Trophoblast cell (in vitro differentiated cells and primary cell): ENCODE measurements around the gene AGBL4.

ENCODE experiments used
- DNase-seq, 2 donors: peaks; one replicate each; pipeline ENCODE4 v3.0.0-alpha.2; 2016
- H2AFZ ChIP-seq: 2 replicates; pipeline ENCODE4 v1.6.1; 2013; ENCODE audit warnings: low read length, moderate library complexity, mild to moderate bottlenecking; ENCODE audit not compliant: insufficient read depth, poor library complexity
- H2AK5ac ChIP-seq: 2 replicates; pipeline ENCODE4 v1.6.1; 2013; ENCODE audit warnings: mild to moderate bottlenecking, low read length
- H2BK120ac ChIP-seq: 2 replicates; pipeline ENCODE4 v1.6.1; 2013; ENCODE audit warnings: low read length, mild to moderate bottlenecking, moderate library complexity; ENCODE audit not compliant: insufficient read depth, poor library complexity
- H2BK12ac ChIP-seq: 2 replicates; pipeline ENCODE4 v1.6.1; 2013; ENCODE audit warnings: mild to moderate bottlenecking, low read length, moderate library complexity
- H2BK5ac ChIP-seq: 2 replicates; pipeline ENCODE4 v1.6.1; 2013; ENCODE audit warnings: low read length, low read depth, moderate library complexity, mild to moderate bottlenecking; ENCODE audit not compliant: poor library complexity
- H3K14ac ChIP-seq: 2 replicates; pipeline ENCODE4 v1.6.1; 2013; ENCODE audit warnings: mild to moderate bottlenecking, low read length
- H3K18ac ChIP-seq: 2 replicates; pipeline ENCODE4 v1.6.1; 2013; ENCODE audit warnings: mild to moderate bottlenecking, low read length
- H3K23ac ChIP-seq: 2 replicates; pipeline ENCODE4 v1.6.1; 2013; ENCODE audit warnings: low read length
- H3K27ac ChIP-seq: 2 replicates; pipeline ENCODE4 v1.5.1; 2013; ENCODE audit warnings: low read depth, mild to moderate bottlenecking, inconsistent platforms, low read length, moderate library complexity
- H3K27me3 ChIP-seq: 2 replicates; pipeline ENCODE4 v1.6.1; 2013; ENCODE audit warnings: inconsistent platforms, mild to moderate bottlenecking, low read length, moderate library complexity; ENCODE audit not compliant: insufficient read depth
- H3K36me3 ChIP-seq, 2 experiments: 1 replicate in 1 of 2; 2 replicates in 1 of 2; pipeline ENCODE4 v1.6.1; 2013; ENCODE audit warnings: low read length in 2 of 2, mild to moderate bottlenecking in 2 of 2, moderate library complexity in 1 of 2; ENCODE audit not compliant: insufficient read depth in 2 of 2, control insufficient read depth in 1 of 2
- H3K4ac ChIP-seq: 2 replicates; pipeline ENCODE4 v1.6.1; 2013; ENCODE audit warnings: low read depth, mild to moderate bottlenecking, low read length, moderate library complexity
- H3K4me1 ChIP-seq, 2 experiments: 1 replicate in 1 of 2; 2 replicates in 1 of 2; pipeline ENCODE4 v1.6.1; 2013; ENCODE audit warnings: low read length in 2 of 2, mild to moderate bottlenecking in 2 of 2, moderate library complexity in 1 of 2; ENCODE audit not compliant: insufficient read depth in 2 of 2, control insufficient read depth in 1 of 2
- H3K4me2 ChIP-seq: 2 replicates; pipeline ENCODE4 v1.6.1; 2013; ENCODE audit warnings: inconsistent platforms, mild to moderate bottlenecking, low read length, moderate library complexity
- H3K4me3 ChIP-seq: 2 replicates; pipeline ENCODE4 v1.5.1; 2013; ENCODE audit warnings: mild to moderate bottlenecking, low read depth, low read length, inconsistent platforms
- H3K79me1 ChIP-seq: one replicate; pipeline ENCODE4 v1.6.1; 2013; ENCODE audit warnings: low read length
- H3K79me2 ChIP-seq: 2 replicates; pipeline ENCODE4 v1.6.1; 2013; ENCODE audit warnings: low read length, mild to moderate bottlenecking; ENCODE audit not compliant: control insufficient read depth, insufficient read depth, poor library complexity
- H3K9ac ChIP-seq: 2 replicates; pipeline ENCODE4 v1.6.1; 2013; ENCODE audit warnings: mild to moderate bottlenecking, low read length
- H3K9me3 ChIP-seq: 2 replicates; pipeline ENCODE4 v1.6.1; 2013; ENCODE audit warnings: low read depth, mild to moderate bottlenecking, control low read depth, inconsistent platforms, low read length; ENCODE audit not compliant: insufficient read depth
- H4K12ac ChIP-seq: 2 replicates; pipeline ENCODE4 v1.6.1; 2013; ENCODE audit warnings: low read depth, mild to moderate bottlenecking, low read length, moderate library complexity
- H4K8ac ChIP-seq: 2 replicates; pipeline ENCODE4 v1.6.1; 2013; ENCODE audit warnings: low read depth, mild to moderate bottlenecking, low read length, moderate library complexity
- H4K91ac ChIP-seq: one replicate; pipeline ENCODE4 v1.6.1; 2013; ENCODE audit warnings: low read depth, mild to moderate bottlenecking, low read length, moderate library complexity
- WGBS: extraction: QIAGEN DNeasy Blood & Tissue Kit; methylation state at CpG from one replicate; pipeline ENCODE4 v1.1.7; 2013; ENCODE audit warnings: missing lambda C conversion rate; ENCODE audit not compliant: insufficient read length, insufficient coverage; ENCODE audit errors: extremely low coverage; 5-methylcytosine and 5-hydroxymethylcytosine counted together

AGBL4 gene

DNA sequence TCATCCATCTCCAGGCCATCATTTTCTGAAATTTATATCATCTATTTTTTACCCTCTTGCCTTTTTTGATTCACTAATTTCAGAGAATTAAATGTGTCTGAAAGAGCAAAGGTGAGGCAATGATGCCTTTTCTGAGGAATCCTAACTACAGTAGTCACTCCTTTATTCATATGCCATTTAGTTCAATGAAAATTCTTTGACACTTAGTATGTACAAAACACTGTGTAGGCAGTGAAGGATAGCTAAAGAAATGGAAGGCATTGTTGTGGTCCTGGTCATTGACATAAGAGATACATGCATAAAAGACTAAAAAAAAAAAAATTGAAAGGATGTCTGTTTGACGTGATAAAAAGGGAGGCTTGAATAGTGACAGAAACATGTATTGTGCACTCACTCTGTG, 1075.2 kb downstream of the AGBL4 start:
- WGBS = no CpG with 5 or more reads among the region's 1 CpG

DNA sequence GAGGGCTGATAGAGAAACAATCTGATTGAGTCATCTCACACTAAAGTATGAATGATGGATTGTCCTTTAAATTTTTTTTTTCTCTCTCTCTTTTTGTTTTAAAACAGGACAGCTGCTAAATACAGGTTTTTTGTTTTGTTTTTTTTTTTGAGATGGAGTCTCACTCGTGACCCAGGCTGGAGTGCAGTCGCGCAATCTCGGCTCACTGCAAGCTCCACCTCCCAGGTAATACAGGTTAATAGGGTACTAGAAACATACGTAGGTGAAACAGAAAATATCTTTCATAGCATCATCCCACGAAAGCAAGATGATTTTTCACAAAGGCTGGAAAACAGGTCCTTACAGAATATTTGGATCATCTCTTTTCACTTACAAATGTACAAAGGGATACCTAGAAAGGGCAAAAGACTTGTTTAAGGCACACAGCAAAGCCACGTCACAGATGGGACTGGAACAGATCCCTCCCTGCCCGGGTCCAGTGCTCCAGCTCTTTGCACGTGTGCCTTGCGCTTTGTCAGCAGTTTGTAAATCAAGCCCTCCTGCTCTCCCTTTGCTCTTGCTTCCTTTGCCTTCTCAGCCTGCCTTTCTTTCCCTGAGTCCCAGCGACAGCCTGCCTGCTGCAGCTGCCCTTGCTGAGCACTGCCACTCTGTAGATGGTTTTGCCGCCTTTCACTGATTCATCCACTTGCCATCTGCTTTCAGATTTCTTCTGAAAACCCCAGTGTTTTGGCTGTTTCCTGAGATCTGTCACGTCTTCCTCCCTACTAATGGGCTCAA, 1075.8 kb downstream of the AGBL4 start:
- H3K23ac ChIP-seq = no peak overlapping the region
- no CpG with 5 or more reads among the region's 13 CpGs for WGBS
- H3K79me2 ChIP-seq = no peaks in the 10 kb centered on the region
- no peak overlapping the region for H3K4me2 ChIP-seq
- H3K4me1 ChIP-seq = no peaks in the 10 kb centered on the region
- no peak for DNase-seq
- H3K18ac ChIP-seq = no peak overlapping the region
- H2AFZ ChIP-seq = no peak overlapping the region
- H2BK120ac ChIP-seq = no peak overlapping the region
- H3K27ac ChIP-seq = no peak overlapping the region
- H4K12ac ChIP-seq = no peak overlapping the region
- H3K36me3 ChIP-seq = no peaks in the 10 kb centered on the region
- no peak overlapping the region for H4K8ac ChIP-seq
- H2AK5ac ChIP-seq = no peak overlapping the region
- no peaks in the 10 kb centered on the region for H3K79me1 ChIP-seq
- no peaks in the 10 kb centered on the region for H3K9me3 ChIP-seq
- no peak overlapping the region for H3K4ac ChIP-seq
- H3K27me3 ChIP-seq = no peaks in the 10 kb centered on the region
- H3K4me3 ChIP-seq = no peak overlapping the region
- no peak overlapping the region for H4K91ac ChIP-seq
- no peak overlapping the region for H2BK12ac ChIP-seq
- H2BK5ac ChIP-seq = no peak overlapping the region
- H3K9ac ChIP-seq = no peak overlapping the region
- no peak overlapping the region for H3K14ac ChIP-seq

More for the DNA sequence above, 1075.2 kb downstream of the AGBL4 start:
- Histone ChIP-seq H3K18ac (no peak overlapping the region), H2BK12ac (no peak overlapping the region), H3K4me3 (no peak overlapping the region), H2BK5ac (no peak overlapping the region), H2AFZ (no peak overlapping the region), H3K9ac (no peak overlapping the region), H3K27ac (no peak overlapping the region), H3K4ac (no peak overlapping the region), H3K79me2 (no peaks in the 10 kb centered on the region), H3K23ac (no peak overlapping the region), H4K91ac (no peak overlapping the region), H3K4me2 (no peak overlapping the region), H3K36me3 (no peaks in the 10 kb centered on the region), H2BK120ac (no peak overlapping the region), H3K9me3 (no peaks in the 10 kb centered on the region), H3K4me1 (no peaks in the 10 kb centered on the region), H3K27me3 (no peaks in the 10 kb centered on the region), H4K8ac (no peak overlapping the region), H4K12ac (no peak overlapping the region), H3K79me1 (no peaks in the 10 kb centered on the region), H2AK5ac (no peak overlapping the region), H3K14ac (no peak overlapping the region)
- no peak for DNase-seq

GRCh38 chr1:48946070-48946469, 1077.7 kb downstream of the AGBL4 start:
- no peak overlapping the region for H3K27ac ChIP-seq
- no peak overlapping the region for H3K18ac ChIP-seq
- no peak overlapping the region for H4K12ac ChIP-seq
- H3K4me2 ChIP-seq = no peak overlapping the region
- no peaks in the 10 kb centered on the region for H3K79me2 ChIP-seq
- no peak overlapping the region for H4K91ac ChIP-seq
- no peak overlapping the region for H3K4ac ChIP-seq
- H3K9ac ChIP-seq = no peak overlapping the region
- H3K9me3 ChIP-seq = no peaks in the 10 kb centered on the region
- no peaks in the 10 kb centered on the region for H3K36me3 ChIP-seq
- H2BK5ac ChIP-seq = no peak overlapping the region
- no peak overlapping the region for H2BK120ac ChIP-seq
- no CpG with 5 or more reads among the region's 2 CpGs for WGBS
- no peak overlapping the region for H3K14ac ChIP-seq
- no peak overlapping the region for H4K8ac ChIP-seq
- H2AK5ac ChIP-seq = no peak overlapping the region
- no peaks in the 10 kb centered on the region for H3K27me3 ChIP-seq
- H2AFZ ChIP-seq = no peak overlapping the region
- H3K4me3 ChIP-seq = no peak overlapping the region
- H3K23ac ChIP-seq = no peak overlapping the region
- H3K4me1 ChIP-seq = no peaks in the 10 kb centered on the region
- DNase-seq = no peak
- H2BK12ac ChIP-seq = no peak overlapping the region
- no peaks in the 10 kb centered on the region for H3K79me1 ChIP-seq

DNA sequence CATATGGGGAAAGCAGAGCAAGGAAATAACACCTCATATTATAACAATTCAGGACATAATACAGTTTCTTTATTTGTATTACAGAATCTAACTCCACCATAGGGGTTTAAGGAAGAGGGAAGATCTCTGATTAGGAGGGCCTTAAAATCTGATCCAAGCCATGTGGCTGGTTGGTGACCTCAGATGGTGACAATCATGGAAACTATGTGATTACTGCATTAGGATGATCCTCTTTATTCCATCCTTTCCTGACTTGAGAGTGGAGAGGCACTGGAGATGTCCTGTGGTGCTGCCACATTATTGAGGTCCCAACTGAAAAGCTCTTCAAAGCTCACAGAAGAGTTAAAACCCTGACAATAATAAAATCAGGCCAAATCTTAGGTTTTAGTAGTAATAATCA, 1078.9 kb downstream of the AGBL4 start:
- Histone ChIP-seq H3K4me3 (no peak overlapping the region), H4K91ac (no peak overlapping the region), H3K9ac (no peak overlapping the region), H3K14ac (no peak overlapping the region), H2AFZ (no peak overlapping the region), H3K27me3 (no peaks in the 10 kb centered on the region), H2BK12ac (no peak overlapping the region), H3K36me3 (no peaks in the 10 kb centered on the region), H4K8ac (no peak overlapping the region), H3K79me1 (no peaks in the 10 kb centered on the region), H3K27ac (no peak overlapping the region), H3K4ac (no peak overlapping the region), H2BK5ac (no peak overlapping the region), H3K9me3 (no peaks in the 10 kb centered on the region), H3K4me1 (no peaks in the 10 kb centered on the region), H4K12ac (no peak overlapping the region), H3K23ac (no peak overlapping the region), H2AK5ac (no peak overlapping the region), H3K4me2 (no peak overlapping the region), H2BK120ac (no peak overlapping the region), H3K18ac (no peak overlapping the region), H3K79me2 (no peaks in the 10 kb centered on the region)
- no peak for DNase-seq
